SU-DHL-6 (cell line): ENCODE results near the gene RSPO3.

Experiments
- H2AFZ ChIP-seq: fragments of 200-600 bp; sonication (generic); 2 replicates; pipeline ENCODE4 v1.6.1; 2014; ENCODE audit warnings: low read depth, mild to moderate bottlenecking, moderate library complexity, mixed read lengths, antibody characterized with exemption, low read length; ENCODE audit not compliant: severe bottlenecking
- H3F3A ChIP-seq: fragments of 200-600 bp; shearing (Covaris generic); 2 replicates; pipeline ENCODE4 v1.6.0; 2016; ENCODE audit warnings: antibody characterized with exemption, mild to moderate bottlenecking; ENCODE audit not compliant: insufficient read depth
- H3K27ac ChIP-seq: fragments of 200-600 bp; sonication (generic); 2 replicates; pipeline ENCODE4 v1.5.1; 2016; ENCODE audit warnings: low read depth, mild to moderate bottlenecking, low read length, moderate library complexity, mixed read lengths
- H3K27me3 ChIP-seq: fragments of 200-600 bp; sonication (generic), shearing (Covaris generic); 2 replicates; pipeline ENCODE4 v1.6.0; 2014; ENCODE audit warnings: mild to moderate bottlenecking, low read length
- H3K36me3 ChIP-seq: fragments of 200-600 bp; sonication (generic); 2 replicates; pipeline ENCODE4 v1.6.1; 2014; ENCODE audit warnings: mild to moderate bottlenecking, low read length, mixed read lengths
- H3K4me2 ChIP-seq: fragments of 300-600, 200-600 bp; shearing (Covaris generic), sonication (generic); 2 replicates; pipeline ENCODE4 v1.6.0; 2014; ENCODE audit warnings: low read length, low read depth, mild to moderate bottlenecking; ENCODE audit not compliant: poor library complexity, severe bottlenecking
- H3K4me3 ChIP-seq: fragments of 200-600 bp; sonication (generic); 2 replicates; pipeline ENCODE4 v1.5.1; 2014; ENCODE audit warnings: antibody characterized with exemption, low read length, mild to moderate bottlenecking, mixed read lengths; ENCODE audit not compliant: insufficient read depth, poor library complexity, severe bottlenecking
- H3K79me2 ChIP-seq: fragments of 200-600 bp; sonication (generic); 2 replicates; pipeline ENCODE4 v1.6.1; 2014; ENCODE audit warnings: mild to moderate bottlenecking, low read length, moderate library complexity; ENCODE audit not compliant: insufficient read depth
- H3K9ac ChIP-seq: fragments of 200-600 bp; sonication (generic); 2 replicates; pipeline ENCODE4 v1.7.0; 2014; ENCODE audit warnings: mild to moderate bottlenecking, low read length
- H3K9me2 ChIP-seq: fragments of 200-600 bp; sonication (generic); replicated peaks from 2 replicates; pipeline ENCODE4 v1.6.1; 2014; ENCODE audit warnings: low read length; ENCODE audit not compliant: insufficient read depth
- H3K9me3 ChIP-seq: fragments of 200-600 bp; sonication (generic); 2 replicates; pipeline ENCODE4 v1.6.1; 2014; ENCODE audit warnings: low read length, mixed read lengths; ENCODE audit not compliant: insufficient read depth
- H4K20me1 ChIP-seq: fragments of 200-600 bp; sonication (generic); 2 replicates; pipeline ENCODE4 v1.6.1; 2014; ENCODE audit warnings: low read depth, mild to moderate bottlenecking, antibody characterized with exemption, low read length, moderate library complexity, mixed read lengths
- EZH2phosphoT487 ChIP-seq: fragments of 200-600 bp; sonication (generic), shearing (Covaris generic); conservative IDR thresholded peaks from 2 replicates; pipeline ENCODE4 v1.6.1; 2018; ENCODE audit warnings: mild to moderate bottlenecking, antibody characterized with exemption, low read length, moderate library complexity, mixed read lengths
- TF ChIP-seq, protein P1 (sequence below): fragments of 200-600 bp; sonication (generic); IDR thresholded peaks from one replicate; pipeline ENCODE4 v1.5.1; 2017; ENCODE audit warnings: antibody characterized with exemption, mild to moderate bottlenecking, low read length, moderate library complexity; ENCODE audit not compliant: insufficient read depth, poor library complexity, severe bottlenecking

The RSPO3 gene

DNA sequence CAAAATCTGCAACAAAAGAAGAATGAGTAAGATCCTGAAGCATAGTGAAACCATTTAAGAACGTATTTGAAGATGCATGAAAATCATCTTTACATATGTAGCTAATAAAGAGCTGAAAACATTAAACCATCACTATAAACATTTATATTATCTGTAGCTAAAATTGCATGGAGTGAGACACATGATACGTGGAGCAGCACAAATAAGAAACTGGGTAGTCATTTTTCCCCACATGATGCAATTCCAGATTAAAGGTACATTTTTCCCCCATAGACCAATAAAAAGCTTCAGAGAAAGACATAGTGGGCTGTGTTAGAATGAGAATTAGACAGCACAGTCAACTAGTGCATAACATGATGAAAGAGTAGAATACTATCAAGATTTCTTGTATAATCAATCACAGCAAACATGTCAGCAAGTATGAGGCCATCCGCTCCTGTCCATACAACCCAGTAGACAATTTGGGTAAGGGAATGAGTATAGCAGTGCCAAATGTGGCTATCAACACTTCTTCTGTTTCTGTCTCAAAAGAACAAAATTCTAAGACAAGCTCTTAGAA, 67.0 kb downstream of the RSPO3 start:
- Histone ChIP-seq H3K27me3 (no peaks in the 10 kb centered on the region), H2AFZ (no peak overlapping the region), H3K27ac (no peak overlapping the region), H4K20me1 (no peaks in the 10 kb centered on the region), H3K9ac (no peak overlapping the region), H3K4me3 (no peak overlapping the region), H3K4me2 (no peak overlapping the region), H3K9me3 (no peaks in the 10 kb centered on the region), H3K36me3 (no peaks in the 10 kb centered on the region), H3F3A (no peaks in the 10 kb centered on the region), H3K9me2 (no peaks in the 10 kb centered on the region), H3K79me2 (no peaks in the 10 kb centered on the region)
- TF ChIP-seq, protein P1, sequence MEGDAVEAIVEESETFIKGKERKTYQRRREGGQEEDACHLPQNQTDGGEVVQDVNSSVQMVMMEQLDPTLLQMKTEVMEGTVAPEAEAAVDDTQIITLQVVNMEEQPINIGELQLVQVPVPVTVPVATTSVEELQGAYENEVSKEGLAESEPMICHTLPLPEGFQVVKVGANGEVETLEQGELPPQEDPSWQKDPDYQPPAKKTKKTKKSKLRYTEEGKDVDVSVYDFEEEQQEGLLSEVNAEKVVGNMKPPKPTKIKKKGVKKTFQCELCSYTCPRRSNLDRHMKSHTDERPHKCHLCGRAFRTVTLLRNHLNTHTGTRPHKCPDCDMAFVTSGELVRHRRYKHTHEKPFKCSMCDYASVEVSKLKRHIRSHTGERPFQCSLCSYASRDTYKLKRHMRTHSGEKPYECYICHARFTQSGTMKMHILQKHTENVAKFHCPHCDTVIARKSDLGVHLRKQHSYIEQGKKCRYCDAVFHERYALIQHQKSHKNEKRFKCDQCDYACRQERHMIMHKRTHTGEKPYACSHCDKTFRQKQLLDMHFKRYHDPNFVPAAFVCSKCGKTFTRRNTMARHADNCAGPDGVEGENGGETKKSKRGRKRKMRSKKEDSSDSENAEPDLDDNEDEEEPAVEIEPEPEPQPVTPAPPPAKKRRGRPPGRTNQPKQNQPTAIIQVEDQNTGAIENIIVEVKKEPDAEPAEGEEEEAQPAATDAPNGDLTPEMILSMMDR: no peak
- no peak for TF ChIP-seq EZH2phosphoT487

DNA sequence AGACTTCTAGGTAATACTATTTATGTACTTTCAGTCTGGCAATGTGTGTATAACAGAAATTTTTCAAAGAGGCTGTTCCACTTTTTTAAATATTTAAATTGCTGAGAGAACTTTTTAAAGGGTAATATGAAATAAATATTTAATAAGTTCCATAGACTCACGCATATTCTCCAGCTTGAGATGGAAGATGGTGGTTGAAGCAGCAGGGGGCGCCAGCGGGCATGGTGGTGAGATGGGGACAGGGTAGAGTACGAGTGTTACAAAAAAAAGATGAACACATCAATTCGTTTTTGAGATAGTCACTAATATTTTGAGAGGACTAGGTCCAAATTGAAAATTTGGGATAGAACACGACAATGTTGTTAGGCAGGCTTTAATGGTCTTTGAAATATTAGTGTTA, 68.4 kb downstream of the RSPO3 start:
- TF ChIP-seq, protein P1: peak; percentile 66
- TF ChIP-seq EZH2phosphoT487: no peak
- H3K36me3 ChIP-seq: no peaks in the 10 kb centered on the region
- no peaks in the 10 kb centered on the region for H4K20me1 ChIP-seq
- H3K9me2 ChIP-seq: no peaks in the 10 kb centered on the region
- no peak overlapping the region for H3K4me2 ChIP-seq
- H3K9me3 ChIP-seq: no peaks in the 10 kb centered on the region
- H2AFZ ChIP-seq: no peak overlapping the region
- no peak overlapping the region for H3K9ac ChIP-seq
- H3K79me2 ChIP-seq: no peaks in the 10 kb centered on the region
- H3K27me3 ChIP-seq: no peaks in the 10 kb centered on the region
- no peak overlapping the region for H3K27ac ChIP-seq
- no peaks in the 10 kb centered on the region for H3F3A ChIP-seq
- no peak overlapping the region for H3K4me3 ChIP-seq

DNA sequence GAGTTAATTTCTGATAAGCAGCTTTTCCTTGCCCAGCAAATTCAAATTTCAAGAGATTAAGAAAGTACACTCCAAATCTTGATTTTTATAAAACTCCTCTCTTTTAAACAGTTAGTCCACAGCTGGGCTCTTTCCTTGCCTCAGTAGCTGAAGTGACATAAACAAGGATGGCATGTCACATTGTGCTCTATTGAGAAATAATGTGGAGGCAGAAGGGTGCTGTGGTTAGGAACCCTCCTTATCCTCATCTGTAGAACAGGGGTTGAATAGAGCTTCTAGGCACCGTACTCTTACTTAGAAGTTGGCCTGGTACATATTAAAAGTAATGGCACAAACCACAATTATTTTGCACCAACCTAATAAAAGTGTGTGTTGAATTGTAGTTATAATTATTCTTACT, 70.3 kb downstream of the RSPO3 start:
- H2AFZ ChIP-seq: no peak overlapping the region
- TF ChIP-seq, protein P1: no peak
- TF ChIP-seq EZH2phosphoT487: no peak

DNA sequence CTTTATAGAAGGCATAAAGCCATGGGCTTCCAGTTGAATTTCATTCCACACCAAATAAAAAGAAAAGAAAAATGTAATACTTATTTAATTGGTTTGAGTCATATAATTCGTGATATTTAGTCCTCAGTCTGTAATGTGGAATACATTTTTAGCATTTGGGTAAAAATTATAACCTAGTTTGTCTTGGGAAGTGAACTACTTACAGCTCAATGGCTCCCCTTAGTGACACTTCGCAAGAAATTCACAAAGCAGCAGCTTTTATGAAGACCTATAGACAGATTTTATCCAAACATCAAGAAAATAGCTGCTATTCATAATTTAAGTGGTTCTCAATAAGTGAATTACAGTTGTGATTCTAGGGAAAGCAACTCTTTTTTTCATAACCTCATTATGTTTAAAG, 72.1 kb downstream of the RSPO3 start:
- Histone ChIP-seq H3K9me2 (no peaks in the 10 kb centered on the region), H3K27ac (no peak overlapping the region), H3K9me3 (no peaks in the 10 kb centered on the region), H3K36me3 (no peaks in the 10 kb centered on the region), H4K20me1 (no peaks in the 10 kb centered on the region), H3K4me3 (no peak overlapping the region), H3K9ac (no peak overlapping the region), H3K4me2 (no peak overlapping the region), H3K79me2 (no peaks in the 10 kb centered on the region), H3K27me3 (no peaks in the 10 kb centered on the region), H3F3A (no peaks in the 10 kb centered on the region), H2AFZ (no peak overlapping the region)
- TF ChIP-seq, protein P1: peak; percentile 40
- TF ChIP-seq EZH2phosphoT487: no peak

More for the DNA sequence above, 70.3 kb downstream of the RSPO3 start:
- Histone ChIP-seq H3K9me2 (no peaks in the 10 kb centered on the region), H3K36me3 (no peaks in the 10 kb centered on the region), H4K20me1 (no peaks in the 10 kb centered on the region), H3K27me3 (no peaks in the 10 kb centered on the region), H3F3A (no peaks in the 10 kb centered on the region), H3K27ac (no peak overlapping the region), H3K9ac (no peak overlapping the region), H3K4me3 (no peak overlapping the region), H3K9me3 (no peaks in the 10 kb centered on the region), H3K79me2 (no peaks in the 10 kb centered on the region), H3K4me2 (no peak overlapping the region)
